GM12892 (cell line): ENCODE results near the gene UTS2R.

Experiments used
- POLR2A ChIP-seq: IDR thresholded peaks from 2 replicates; pipeline ENCODE4 v1.6.1; 2011; ENCODE audit warnings: low read depth, low read length, control low read depth
- POLR2AphosphoS5 ChIP-seq: IDR thresholded peaks from 2 replicates; pipeline ENCODE4 v1.6.1; 2011; ENCODE audit warnings: low read depth, low read length, control low read depth

DNA sequence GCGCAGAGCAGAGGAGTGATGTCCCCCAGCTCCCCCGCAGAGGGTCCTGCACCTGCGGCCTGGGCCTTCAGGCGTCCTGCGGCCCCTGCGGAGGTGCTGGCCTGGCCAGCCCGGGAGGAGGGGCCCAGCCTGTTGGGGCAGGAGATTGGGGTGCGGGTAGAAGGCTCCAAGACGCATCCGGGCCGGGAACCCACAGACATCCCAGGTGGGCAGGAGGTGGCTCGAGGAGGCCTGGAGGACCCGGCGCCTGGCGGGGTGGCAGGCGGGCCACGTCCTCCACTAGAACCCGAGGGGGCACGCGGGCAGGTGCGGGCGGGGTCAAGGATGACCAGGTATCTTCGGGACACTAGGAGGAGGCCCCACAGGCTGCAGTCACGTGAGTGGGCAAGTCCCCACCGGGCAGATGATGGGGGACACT lies 37.4 kb upstream of the UTS2R start:
- TF ChIP-seq POLR2AphosphoS5 (no peak), POLR2A (no peak)
